HEK293 (cell line): ENCODE data around the gene FDXR.

Experiments used
- BCL11B ChIP-seq: fragments of 450-650 bp; formaldehyde crosslinking; IDR thresholded peaks from 2 replicates; pipeline ENCODE4 v1.5.1; 2016; ENCODE audit warnings: low read depth, missing biosample characterization, missing genetic modification characterization
- GLIS1 ChIP-seq: fragments of 450-650 bp; formaldehyde crosslinking; IDR thresholded peaks from 2 replicates; pipeline ENCODE4 v1.5.1; 2016; ENCODE audit warnings: missing biosample characterization, missing genetic modification characterization
- YY1 ChIP-seq: fragments of 450-650 bp; formaldehyde crosslinking; IDR thresholded peaks from 2 replicates; pipeline ENCODE4 v1.5.1; 2018; ENCODE audit warnings: missing biosample characterization, missing genetic modification characterization
- ZBTB1 ChIP-seq: fragments of 450-650 bp; formaldehyde crosslinking; IDR thresholded peaks from 2 replicates; pipeline ENCODE4 v1.5.1; 2016; ENCODE audit warnings: missing biosample characterization, missing genetic modification characterization
- ZBTB21 ChIP-seq: fragments of 450-650 bp; formaldehyde crosslinking; IDR thresholded peaks from 2 replicates; pipeline ENCODE4 v1.5.1; 2017; ENCODE audit warnings: missing biosample characterization, missing genetic modification characterization
- ZNF776 ChIP-seq: fragments of 450-650 bp; formaldehyde crosslinking; IDR thresholded peaks from 2 replicates; pipeline ENCODE4 v1.5.0; 2017; ENCODE audit warnings: missing biosample characterization, missing genetic modification characterization, borderline replicate concordance
- ZSCAN30 ChIP-seq: fragments of 450-650 bp; IDR thresholded peaks from 2 replicates; pipeline ENCODE4 v1.5.1; 2018; ENCODE audit warnings: missing biosample characterization, mild to moderate bottlenecking, missing genetic modification characterization, moderate library complexity
- TF ChIP-seq, protein P1 (sequence below): fragments of 450-650 bp; formaldehyde crosslinking; IDR thresholded peaks from 2 replicates; pipeline ENCODE4 v1.5.1; 2017; ENCODE audit warnings: missing biosample characterization, missing genetic modification characterization
- TF ChIP-seq, protein P2 (sequence below): fragments of 450-650 bp; formaldehyde crosslinking; IDR thresholded peaks from 2 replicates; pipeline ENCODE4 v1.5.1; 2016; ENCODE audit warnings: missing biosample characterization, missing genetic modification characterization
- TF ChIP-seq, protein P3 (sequence below): fragments of 450-650 bp; formaldehyde crosslinking; IDR thresholded peaks from 2 replicates; pipeline ENCODE4; 2016; ENCODE audit warnings: missing biosample characterization, missing genetic modification characterization
- TF ChIP-seq, protein P4 (sequence below): fragments of 450-650 bp; formaldehyde crosslinking; IDR thresholded peaks from 2 replicates; pipeline ENCODE4 v1.5.1; 2017; ENCODE audit warnings: missing biosample characterization, missing genetic modification characterization
- TF ChIP-seq, protein P5 (sequence below): fragments of 450-650 bp; formaldehyde crosslinking; IDR thresholded peaks from 2 replicates; pipeline ENCODE4 v1.5.1; 2016; ENCODE audit warnings: missing biosample characterization, missing genetic modification characterization
- TF ChIP-seq, protein P6 (sequence below): fragments of 450-650 bp; formaldehyde crosslinking; IDR thresholded peaks from 2 replicates; pipeline ENCODE4 v1.5.1; 2016; ENCODE audit warnings: missing biosample characterization, missing genetic modification characterization, low read depth

DNA sequence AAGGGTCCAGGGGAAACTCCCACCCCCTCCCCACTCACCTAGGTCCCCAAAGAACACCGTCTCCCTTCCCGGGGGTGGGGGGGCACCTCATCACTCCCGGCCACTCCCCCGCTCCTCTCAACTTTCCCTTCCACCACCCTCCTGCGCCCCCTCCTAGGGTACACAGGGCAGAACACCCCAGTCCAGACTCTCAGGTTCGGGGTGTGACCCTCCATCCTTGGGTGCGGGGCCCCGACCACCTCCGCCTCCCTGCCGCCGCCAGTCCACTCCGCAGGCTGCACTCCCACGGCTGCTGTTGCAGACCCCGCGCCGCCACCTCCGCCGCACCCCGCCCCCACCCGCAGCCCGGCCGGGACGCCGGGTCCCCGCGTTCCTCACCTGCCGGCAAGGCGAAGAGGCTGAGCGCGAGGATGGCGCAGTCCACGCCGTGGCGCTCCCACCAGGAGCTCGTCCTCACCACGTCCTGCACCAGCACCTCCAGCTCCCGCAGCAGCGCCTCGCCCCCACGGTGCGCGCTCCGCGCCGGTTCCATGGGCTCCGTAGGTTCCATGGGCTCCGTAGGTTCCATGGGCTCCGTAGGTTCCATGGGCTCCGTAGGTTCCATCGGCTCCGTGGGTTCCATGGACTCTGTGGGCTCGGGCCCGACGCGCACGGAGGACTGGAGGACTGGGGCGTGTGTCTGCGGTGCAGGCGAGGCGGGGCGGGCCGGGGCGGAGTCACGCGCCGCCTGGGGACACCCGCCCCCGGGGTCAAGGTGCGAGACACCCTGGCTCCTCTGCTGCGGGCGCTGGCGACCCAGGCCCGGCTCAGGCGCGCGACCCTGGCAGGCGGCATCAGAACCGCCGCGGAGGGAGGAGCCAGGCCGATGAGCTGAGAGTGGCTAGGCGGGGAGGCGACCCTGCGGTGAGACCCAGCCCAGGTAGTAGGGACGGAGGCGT lies 20.4 kb upstream of the FDXR start, which contains the start of gene FADS6:
- TF ChIP-seq, protein P1, sequence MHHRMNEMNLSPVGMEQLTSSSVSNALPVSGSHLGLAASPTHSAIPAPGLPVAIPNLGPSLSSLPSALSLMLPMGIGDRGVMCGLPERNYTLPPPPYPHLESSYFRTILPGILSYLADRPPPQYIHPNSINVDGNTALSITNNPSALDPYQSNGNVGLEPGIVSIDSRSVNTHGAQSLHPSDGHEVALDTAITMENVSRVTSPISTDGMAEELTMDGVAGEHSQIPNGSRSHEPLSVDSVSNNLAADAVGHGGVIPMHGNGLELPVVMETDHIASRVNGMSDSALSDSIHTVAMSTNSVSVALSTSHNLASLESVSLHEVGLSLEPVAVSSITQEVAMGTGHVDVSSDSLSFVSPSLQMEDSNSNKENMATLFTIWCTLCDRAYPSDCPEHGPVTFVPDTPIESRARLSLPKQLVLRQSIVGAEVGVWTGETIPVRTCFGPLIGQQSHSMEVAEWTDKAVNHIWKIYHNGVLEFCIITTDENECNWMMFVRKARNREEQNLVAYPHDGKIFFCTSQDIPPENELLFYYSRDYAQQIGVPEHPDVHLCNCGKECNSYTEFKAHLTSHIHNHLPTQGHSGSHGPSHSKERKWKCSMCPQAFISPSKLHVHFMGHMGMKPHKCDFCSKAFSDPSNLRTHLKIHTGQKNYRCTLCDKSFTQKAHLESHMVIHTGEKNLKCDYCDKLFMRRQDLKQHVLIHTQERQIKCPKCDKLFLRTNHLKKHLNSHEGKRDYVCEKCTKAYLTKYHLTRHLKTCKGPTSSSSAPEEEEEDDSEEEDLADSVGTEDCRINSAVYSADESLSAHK (tag by site-specific recombination): no peak
- TF ChIP-seq, protein P2, sequence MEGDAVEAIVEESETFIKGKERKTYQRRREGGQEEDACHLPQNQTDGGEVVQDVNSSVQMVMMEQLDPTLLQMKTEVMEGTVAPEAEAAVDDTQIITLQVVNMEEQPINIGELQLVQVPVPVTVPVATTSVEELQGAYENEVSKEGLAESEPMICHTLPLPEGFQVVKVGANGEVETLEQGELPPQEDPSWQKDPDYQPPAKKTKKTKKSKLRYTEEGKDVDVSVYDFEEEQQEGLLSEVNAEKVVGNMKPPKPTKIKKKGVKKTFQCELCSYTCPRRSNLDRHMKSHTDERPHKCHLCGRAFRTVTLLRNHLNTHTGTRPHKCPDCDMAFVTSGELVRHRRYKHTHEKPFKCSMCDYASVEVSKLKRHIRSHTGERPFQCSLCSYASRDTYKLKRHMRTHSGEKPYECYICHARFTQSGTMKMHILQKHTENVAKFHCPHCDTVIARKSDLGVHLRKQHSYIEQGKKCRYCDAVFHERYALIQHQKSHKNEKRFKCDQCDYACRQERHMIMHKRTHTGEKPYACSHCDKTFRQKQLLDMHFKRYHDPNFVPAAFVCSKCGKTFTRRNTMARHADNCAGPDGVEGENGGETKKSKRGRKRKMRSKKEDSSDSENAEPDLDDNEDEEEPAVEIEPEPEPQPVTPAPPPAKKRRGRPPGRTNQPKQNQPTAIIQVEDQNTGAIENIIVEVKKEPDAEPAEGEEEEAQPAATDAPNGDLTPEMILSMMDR: no peak
- TF ChIP-seq BCL11B (tag by site-specific recombination) (no peak), ZSCAN30 (no peak), GLIS1 (no peak), ZNF776 (tag by site-specific recombination) (no peak), YY1 (tag by site-specific recombination) (no peak), ZBTB1 (tag by site-specific recombination) (no peak), ZBTB21 (no peak)
- TF ChIP-seq, protein P3, sequence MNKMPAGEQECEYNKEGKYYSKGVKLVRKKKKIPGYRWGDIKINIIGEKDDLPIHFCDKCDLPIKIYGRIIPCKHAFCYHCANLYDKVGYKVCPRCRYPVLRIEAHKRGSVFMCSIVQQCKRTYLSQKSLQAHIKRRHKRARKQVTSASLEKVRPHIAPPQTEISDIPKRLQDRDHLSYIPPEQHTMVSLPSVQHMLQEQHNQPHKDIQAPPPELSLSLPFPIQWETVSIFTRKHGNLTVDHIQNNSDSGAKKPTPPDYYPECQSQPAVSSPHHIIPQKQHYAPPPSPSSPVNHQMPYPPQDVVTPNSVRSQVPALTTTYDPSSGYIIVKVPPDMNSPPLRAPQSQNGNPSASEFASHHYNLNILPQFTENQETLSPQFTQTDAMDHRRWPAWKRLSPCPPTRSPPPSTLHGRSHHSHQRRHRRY: no peak
- TF ChIP-seq, protein P4, sequence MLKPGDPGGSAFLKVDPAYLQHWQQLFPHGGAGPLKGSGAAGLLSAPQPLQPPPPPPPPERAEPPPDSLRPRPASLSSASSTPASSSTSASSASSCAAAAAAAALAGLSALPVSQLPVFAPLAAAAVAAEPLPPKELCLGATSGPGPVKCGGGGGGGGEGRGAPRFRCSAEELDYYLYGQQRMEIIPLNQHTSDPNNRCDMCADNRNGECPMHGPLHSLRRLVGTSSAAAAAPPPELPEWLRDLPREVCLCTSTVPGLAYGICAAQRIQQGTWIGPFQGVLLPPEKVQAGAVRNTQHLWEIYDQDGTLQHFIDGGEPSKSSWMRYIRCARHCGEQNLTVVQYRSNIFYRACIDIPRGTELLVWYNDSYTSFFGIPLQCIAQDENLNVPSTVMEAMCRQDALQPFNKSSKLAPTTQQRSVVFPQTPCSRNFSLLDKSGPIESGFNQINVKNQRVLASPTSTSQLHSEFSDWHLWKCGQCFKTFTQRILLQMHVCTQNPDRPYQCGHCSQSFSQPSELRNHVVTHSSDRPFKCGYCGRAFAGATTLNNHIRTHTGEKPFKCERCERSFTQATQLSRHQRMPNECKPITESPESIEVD (tag by site-specific recombination): no peak
- TF ChIP-seq, protein P5, sequence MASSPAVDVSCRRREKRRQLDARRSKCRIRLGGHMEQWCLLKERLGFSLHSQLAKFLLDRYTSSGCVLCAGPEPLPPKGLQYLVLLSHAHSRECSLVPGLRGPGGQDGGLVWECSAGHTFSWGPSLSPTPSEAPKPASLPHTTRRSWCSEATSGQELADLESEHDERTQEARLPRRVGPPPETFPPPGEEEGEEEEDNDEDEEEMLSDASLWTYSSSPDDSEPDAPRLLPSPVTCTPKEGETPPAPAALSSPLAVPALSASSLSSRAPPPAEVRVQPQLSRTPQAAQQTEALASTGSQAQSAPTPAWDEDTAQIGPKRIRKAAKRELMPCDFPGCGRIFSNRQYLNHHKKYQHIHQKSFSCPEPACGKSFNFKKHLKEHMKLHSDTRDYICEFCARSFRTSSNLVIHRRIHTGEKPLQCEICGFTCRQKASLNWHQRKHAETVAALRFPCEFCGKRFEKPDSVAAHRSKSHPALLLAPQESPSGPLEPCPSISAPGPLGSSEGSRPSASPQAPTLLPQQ: no peak
- TF ChIP-seq, protein P6, sequence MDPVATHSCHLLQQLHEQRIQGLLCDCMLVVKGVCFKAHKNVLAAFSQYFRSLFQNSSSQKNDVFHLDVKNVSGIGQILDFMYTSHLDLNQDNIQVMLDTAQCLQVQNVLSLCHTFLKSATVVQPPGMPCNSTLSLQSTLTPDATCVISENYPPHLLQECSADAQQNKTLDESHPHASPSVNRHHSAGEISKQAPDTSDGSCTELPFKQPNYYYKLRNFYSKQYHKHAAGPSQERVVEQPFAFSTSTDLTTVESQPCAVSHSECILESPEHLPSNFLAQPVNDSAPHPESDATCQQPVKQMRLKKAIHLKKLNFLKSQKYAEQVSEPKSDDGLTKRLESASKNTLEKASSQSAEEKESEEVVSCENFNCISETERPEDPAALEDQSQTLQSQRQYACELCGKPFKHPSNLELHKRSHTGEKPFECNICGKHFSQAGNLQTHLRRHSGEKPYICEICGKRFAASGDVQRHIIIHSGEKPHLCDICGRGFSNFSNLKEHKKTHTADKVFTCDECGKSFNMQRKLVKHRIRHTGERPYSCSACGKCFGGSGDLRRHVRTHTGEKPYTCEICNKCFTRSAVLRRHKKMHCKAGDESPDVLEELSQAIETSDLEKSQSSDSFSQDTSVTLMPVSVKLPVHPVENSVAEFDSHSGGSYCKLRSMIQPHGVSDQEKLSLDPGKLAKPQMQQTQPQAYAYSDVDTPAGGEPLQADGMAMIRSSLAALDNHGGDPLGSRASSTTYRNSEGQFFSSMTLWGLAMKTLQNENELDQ: no peak
